ENCODE measurements around the gene ZNF598. TPM values are rescaled to one million over a fixed set of nuclear protein-coding genes. Genes with fewer than 3 reads are reported as not detected.
"Not testable (repeated sequence)": the region's sequence is repeated elsewhere in the genome, so short reads cannot be mapped to it uniquely, and the experiment has no call there.

The ZNF598 gene
- total RNA-seq, 1 experiment from 2014 or later: 50.4 TPM

DNA sequence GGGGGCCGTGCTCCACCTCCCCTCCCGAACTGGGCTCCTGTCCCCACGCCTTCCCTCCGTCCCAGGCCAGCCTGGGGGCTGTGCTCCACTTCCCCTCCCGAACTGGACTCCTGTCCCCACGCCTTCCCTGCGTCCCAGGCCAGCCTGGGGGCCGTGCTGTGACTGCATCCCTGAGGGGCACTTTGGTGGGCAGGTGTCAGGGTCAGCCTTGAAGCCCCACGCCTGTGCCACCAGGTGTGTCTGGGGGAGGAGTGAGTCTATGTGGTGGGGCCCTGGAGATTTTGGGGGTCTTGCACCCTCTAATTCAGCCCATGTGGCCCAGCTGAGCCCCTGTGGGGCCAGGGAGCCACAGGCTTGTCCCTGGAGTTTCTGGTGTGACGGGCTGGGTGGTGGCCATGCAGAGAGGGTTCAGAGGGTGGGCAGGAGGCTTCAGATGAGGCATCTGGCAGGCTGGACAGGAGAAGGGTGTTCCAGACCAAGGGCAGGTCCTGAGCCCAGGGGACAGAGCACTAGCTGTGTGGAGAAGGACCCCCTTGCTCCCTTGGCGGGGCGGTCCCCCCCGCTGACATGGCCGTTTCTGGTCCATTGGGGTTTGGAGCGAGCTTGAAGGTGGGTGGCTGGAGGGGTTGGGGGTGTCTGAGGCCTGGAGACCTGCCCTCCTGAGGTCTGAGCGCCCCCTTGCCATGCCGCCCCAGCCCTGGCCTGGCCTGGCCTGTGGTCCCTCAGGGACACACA lies 25.2 kb upstream of the ZNF598 start:
- no peaks in the 10 kb centered on the region; the same call in 1 of the 2 replicates for H3K36me3 ChIP-seq (ENCODE audit: control insufficient read depth, insufficient read depth, low read length)
- no TSS peak for BruUV-seq (replicated peaks)
- ChIA-PET POLR2A (no interaction called here), CTCF (interaction anchor here (0.5 to 0.7 kb wide), 2 partner anchors 21 to 24 kb away, joined by 3 read pairs; no protein-coding TSS in a partner anchor)
- H3K4me1 ChIP-seq: peaks cover 29% of the 10 kb centered on the region
- H3K4me3 ChIP-seq (ENCODE audit: low read depth, low read length): no peak overlapping the region
- intact Hi-C loops (cut with micrococcal nuclease; ENCODE audit: unreplicated experiment): no loop called here
- Mint-ChIP-seq H3K36me3 (ENCODE audit: insufficient read depth, unreplicated experiment) (peaks cover 16% of the 10 kb centered on the region), H3K27me3 (ENCODE audit: insufficient read depth, unreplicated experiment) (no peaks in the 10 kb centered on the region), H3K27ac (ENCODE audit: unreplicated experiment) (peak overlapping the region; percentile 50), H3K4me1 (ENCODE audit: low read depth, unreplicated experiment) (peaks cover 7% of the 10 kb centered on the region), H3K9me3 (ENCODE audit: unreplicated experiment) (no peaks in the 10 kb centered on the region), H3K4me3 (ENCODE audit: unreplicated experiment) (no peak overlapping the region)
- H3K27me3 ChIP-seq (replicated peaks; ENCODE audit: control insufficient read depth, insufficient read depth, low read length): no peaks in the 10 kb centered on the region
- no peak for DNase-seq
- no peaks in the 10 kb centered on the region for H3K9me3 ChIP-seq
- TF ChIP-seq, protein P1, sequence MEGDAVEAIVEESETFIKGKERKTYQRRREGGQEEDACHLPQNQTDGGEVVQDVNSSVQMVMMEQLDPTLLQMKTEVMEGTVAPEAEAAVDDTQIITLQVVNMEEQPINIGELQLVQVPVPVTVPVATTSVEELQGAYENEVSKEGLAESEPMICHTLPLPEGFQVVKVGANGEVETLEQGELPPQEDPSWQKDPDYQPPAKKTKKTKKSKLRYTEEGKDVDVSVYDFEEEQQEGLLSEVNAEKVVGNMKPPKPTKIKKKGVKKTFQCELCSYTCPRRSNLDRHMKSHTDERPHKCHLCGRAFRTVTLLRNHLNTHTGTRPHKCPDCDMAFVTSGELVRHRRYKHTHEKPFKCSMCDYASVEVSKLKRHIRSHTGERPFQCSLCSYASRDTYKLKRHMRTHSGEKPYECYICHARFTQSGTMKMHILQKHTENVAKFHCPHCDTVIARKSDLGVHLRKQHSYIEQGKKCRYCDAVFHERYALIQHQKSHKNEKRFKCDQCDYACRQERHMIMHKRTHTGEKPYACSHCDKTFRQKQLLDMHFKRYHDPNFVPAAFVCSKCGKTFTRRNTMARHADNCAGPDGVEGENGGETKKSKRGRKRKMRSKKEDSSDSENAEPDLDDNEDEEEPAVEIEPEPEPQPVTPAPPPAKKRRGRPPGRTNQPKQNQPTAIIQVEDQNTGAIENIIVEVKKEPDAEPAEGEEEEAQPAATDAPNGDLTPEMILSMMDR (IDR thresholded peaks at IDR 0.05; ENCODE audit: insufficient read depth in 1 of 2, low read depth in 1 of 2, low read length in 1 of 2, severe bottlenecking in 1 of 2, unreplicated experiment in 1 of 2): no peak

DNA sequence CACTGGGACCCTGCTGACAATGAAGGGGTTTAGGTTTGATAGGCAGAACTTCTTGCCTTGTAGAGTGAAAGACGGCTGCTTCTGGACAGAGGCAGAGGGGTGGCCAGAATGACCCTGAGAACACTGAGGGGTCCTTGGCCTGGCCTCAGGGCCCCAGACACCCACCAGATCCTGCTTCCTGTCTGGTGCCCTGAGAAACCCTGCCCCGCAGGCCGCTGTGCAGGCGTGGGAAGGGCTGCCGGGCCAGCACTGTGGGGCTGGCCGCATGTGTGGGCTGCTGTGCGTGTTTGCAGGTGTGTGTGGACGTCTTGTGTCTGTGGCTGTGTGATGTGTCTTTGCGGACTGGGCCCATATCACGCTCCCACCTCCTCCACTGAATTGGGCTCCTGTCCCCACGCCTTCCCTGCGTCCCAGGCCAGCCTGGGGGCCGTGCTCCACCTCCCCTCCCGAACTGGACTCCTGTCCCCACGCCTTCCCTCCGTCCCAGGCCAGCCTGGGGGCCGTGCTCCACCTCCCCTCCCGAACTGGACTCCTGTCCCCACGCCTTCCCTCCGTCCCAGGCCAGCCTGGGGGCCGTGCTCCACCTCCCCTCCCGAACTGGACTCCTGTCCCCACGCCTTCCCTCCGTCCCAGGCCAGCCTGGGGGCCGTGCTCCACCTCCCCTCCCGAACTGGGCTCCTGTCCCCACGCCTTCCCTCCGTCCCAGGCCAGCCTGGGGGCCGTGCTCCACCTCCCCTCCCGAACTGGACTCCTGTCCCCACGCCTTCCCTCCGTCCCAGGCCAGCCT lies 24.5 kb upstream of the ZNF598 start:
- H3K4me1 Mint-ChIP-seq (ENCODE audit: low read depth, unreplicated experiment); H3K4me3 ChIP-seq (ENCODE audit: low read depth, low read length); H3K9me3 ChIP-seq; H3K4me3 Mint-ChIP-seq (ENCODE audit: unreplicated experiment); intact Hi-C loops (cut with micrococcal nuclease; ENCODE audit: unreplicated experiment); POLR2A ChIA-PET; DNase-seq; H3K27me3 Mint-ChIP-seq (ENCODE audit: insufficient read depth, unreplicated experiment); BruUV-seq (replicated peaks); CTCF ChIA-PET; H3K36me3 ChIP-seq (ENCODE audit: control insufficient read depth, insufficient read depth, low read length); H3K9me3 Mint-ChIP-seq (ENCODE audit: unreplicated experiment); H3K27me3 ChIP-seq (replicated peaks; ENCODE audit: control insufficient read depth, insufficient read depth, low read length): not testable (repeated sequence)
- H3K4me1 ChIP-seq: peaks cover 26% of the 10 kb centered on the region
- Mint-ChIP-seq H3K36me3 (ENCODE audit: insufficient read depth, unreplicated experiment) (peaks cover 13% of the 10 kb centered on the region), H3K27ac (ENCODE audit: unreplicated experiment) (peak overlapping the region; percentile 48)

DNA sequence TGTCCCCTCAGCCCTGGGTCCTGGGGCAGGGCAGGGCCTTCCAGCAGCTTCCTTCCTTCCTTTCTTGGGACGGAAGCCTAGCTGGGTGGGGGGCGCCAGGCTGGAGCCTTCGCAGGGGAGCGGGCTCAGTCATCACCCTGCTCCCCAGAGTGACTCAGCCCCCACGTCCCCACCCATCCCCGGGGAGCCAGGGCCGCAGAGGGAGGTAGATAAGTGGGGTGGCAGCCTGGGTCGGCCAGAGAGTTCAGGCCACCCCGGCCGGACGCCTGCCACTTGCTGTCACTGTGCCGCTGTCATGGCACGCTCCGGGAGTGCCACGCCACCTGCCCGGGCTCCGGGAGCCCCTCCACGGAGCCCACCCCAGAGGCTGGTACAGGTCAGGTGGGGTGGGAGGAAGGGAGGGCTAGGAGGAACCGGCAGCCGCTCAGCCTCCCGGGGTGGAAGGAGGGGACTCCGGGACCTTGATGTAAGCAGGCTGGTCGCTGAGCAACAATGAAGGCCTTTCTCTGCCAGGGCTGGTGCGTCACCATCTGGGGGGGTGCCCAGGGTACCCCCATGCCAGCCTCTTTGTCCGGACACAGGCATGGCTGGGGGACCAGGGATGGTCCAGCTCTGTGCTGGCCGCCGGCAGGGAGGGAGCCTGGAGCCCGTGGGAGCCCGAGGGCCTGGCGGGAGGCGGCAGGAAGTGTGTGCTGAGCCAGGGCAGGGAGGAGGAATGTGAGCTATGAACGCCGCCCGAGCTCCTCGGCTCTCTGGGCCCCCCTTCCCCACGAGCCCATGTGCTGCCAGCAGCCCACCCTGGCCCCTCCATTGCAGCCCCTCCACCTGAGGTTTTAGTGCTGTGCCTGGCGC lies 23.7 kb upstream of the ZNF598 start:
- peaks cover 6% of the 10 kb centered on the region for H3K36me3 Mint-ChIP-seq (ENCODE audit: insufficient read depth, unreplicated experiment)
- H3K4me3 Mint-ChIP-seq (ENCODE audit: unreplicated experiment): no peak overlapping the region
- H3K9me3 Mint-ChIP-seq (ENCODE audit: unreplicated experiment): no peaks in the 10 kb centered on the region
- Histone ChIP-seq H3K9me3 (no peaks in the 10 kb centered on the region), H3K4me3 (ENCODE audit: low read depth, low read length) (no peak overlapping the region), H3K4me1 (peaks cover 25% of the 10 kb centered on the region), H3K36me3 (ENCODE audit: control insufficient read depth, insufficient read depth, low read length) (no peaks in the 10 kb centered on the region; the same call in 1 of the 2 replicates), H3K27me3 (replicated peaks; ENCODE audit: control insufficient read depth, insufficient read depth, low read length) (no peaks in the 10 kb centered on the region)
- intact Hi-C loops (cut with micrococcal nuclease; ENCODE audit: unreplicated experiment): no loop called here
- H3K4me1 Mint-ChIP-seq (ENCODE audit: low read depth, unreplicated experiment): no peaks in the 10 kb centered on the region
- H3K27me3 Mint-ChIP-seq (ENCODE audit: insufficient read depth, unreplicated experiment): no peaks in the 10 kb centered on the region
- POLR2A ChIA-PET: no interaction called here
- peak overlapping the region; percentile 48 for H3K27ac Mint-ChIP-seq (ENCODE audit: unreplicated experiment)
- TF ChIP-seq, protein P1 (IDR thresholded peaks at IDR 0.05; ENCODE audit: insufficient read depth in 1 of 2, low read depth in 1 of 2, low read length in 1 of 2, severe bottlenecking in 1 of 2, unreplicated experiment in 1 of 2): no peak
- DNase-seq: no peak
- CTCF ChIA-PET: no interaction called here
- no TSS peak for BruUV-seq (replicated peaks)
